Hindlimb muscle (tissue), 1 donor: ENCODE data around the gene CYB561A3. TPM values are rescaled to one million over a fixed set of nuclear protein-coding genes. Genes with fewer than 3 reads are reported as not detected.
"Not testable (repeated sequence)": the region's sequence is repeated elsewhere in the genome, so short reads cannot be mapped to it uniquely, and the experiment has no call there.

Experiments used
- DNase-seq: peaks from one replicate; pipeline ENCODE4 v3.0.0-alpha.2; 2013
- polyA plus RNA-seq: library from polyadenylated mRNA; unstranded; fragments of 120-200 nt; gene quantifications from one replicate; pipeline ENCODE4 v1.2.1, GENCODE V29; 2013; ENCODE audit not compliant: insufficient read length

The CYB561A3 gene, protein sequence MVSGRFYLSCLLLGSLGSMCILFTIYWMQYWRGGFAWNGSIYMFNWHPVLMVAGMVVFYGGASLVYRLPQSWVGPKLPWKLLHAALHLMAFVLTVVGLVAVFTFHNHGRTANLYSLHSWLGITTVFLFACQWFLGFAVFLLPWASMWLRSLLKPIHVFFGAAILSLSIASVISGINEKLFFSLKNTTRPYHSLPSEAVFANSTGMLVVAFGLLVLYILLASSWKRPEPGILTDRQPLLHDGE
- 16.9 TPM for polyA plus RNA-seq

DNA sequence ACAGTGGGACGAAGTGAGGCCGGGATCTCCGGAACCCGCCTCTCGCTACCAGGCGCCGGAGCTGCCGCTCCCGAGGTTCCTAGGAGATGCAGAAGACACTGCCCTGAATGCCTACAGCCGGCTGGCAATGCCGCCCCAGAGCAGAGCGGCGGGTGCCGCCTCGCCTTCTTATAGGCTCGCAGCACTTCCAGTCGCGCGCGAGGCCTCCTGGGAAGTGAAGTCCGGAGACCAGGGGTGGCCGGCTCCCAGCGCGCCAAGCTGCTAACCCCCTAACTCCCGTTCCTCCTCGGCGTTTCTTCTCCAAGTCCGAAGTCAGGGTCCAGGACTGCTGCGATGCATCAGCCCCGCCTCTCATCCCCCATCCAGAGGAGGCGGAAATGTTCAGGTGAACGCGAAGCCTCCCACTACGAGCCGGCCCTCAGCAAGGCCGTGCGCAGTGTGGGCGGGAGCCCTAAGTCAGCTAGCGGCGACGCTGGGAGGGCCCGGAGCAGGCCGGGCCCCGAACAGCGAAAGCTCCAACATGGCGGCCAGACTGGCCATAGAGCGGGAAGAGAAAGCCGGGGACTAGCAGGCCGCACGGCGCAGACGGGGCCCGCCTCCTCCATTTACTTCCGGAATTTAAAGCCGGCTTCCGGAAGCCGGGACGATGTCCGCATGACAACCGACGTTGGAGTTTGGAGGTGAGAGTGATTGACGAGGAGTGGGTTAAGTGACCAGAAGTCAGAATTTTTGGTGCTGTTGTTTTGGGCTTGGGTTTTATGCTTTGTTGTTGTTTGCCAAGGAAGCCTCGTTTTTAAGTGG is at the start of gene CYB561A3, which contains the start of gene TMEM138:
TSS of gene CYB561A3 (minus strand) at position 142 of the 801 bp plus-strand sequence. CDS start 5,169 bp downstream, outside the sequence.
TSS of gene TMEM138 (plus strand) at position 634 of the 801 bp plus-strand sequence. CDS start 2,017 bp downstream, outside the sequence.
- peak; percentile 92 for DNase-seq

DNA sequence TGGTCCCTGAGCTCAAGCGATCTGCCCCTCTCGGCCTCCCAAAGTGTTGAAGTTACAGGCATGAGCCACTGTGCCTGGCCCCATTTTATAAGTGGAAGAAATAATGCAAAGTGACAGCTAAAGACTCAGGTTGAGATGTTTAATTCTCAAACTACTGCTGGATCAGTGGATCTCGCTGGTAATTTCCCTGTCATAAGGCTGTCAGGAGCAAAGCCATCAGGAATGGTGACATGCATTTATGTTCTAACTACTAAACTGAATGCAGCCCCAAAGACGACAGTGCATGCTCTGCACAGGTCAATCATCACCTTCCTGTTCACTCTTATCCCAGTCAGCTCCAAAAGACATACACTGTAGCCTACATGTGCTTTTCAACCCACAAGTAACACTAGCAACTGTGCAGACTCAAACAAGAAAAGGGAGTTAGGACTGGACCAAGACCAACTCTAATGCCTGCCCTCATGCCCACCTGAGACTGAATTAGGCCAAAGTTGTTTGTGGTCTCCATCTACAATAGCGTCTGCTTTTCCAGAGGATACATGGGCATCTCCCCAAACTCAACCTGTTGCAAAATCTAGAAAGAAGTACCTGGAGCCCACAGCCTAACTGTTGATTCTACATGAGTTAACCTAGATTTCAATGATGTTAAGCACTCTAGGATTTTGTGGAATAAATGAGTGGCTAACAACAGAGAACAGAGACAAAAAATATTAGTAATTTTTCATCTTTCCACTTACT is 45.5 kb upstream of the CYB561A3 start:
- no peak for DNase-seq

DNA sequence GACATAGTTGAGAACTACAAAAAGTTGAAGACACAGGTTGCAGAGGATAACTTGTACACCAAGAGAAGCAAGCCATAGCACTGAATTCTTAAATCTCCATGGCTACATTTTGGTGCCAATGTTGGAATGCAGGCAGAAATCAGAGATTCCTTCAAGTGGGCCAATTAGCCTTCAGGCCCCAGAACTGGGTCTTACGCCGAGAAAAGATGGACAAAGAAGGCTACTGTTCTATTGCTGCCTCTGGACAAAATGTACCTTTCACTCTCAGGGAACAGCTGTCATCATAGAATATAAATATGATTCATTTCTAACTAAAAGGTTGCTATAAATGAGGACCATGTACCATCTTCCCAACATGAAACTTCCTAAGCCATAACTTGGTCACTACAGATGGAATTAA is 44.4 kb upstream of the CYB561A3 start:
- no peak for DNase-seq

DNA sequence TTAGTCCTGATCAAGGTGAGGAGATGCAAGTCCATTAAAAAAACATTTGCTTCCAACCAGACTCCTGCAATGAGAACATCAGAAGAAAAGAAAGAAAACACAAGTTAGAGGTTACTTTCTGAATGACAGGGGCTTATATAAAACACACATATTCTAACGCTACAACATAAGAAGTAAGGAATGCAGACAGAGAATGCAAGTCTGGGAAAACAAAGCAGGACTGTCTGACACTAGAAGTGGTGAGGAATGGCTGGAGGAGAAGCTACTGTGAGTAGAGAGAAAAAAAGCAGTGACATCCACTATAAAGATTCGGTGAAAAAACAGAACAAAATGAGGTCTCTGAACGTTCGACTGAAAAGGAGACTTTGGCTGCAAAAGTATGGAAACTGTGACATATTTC is 43.0 kb upstream of the CYB561A3 start:
- DNase-seq: no peak

DNA sequence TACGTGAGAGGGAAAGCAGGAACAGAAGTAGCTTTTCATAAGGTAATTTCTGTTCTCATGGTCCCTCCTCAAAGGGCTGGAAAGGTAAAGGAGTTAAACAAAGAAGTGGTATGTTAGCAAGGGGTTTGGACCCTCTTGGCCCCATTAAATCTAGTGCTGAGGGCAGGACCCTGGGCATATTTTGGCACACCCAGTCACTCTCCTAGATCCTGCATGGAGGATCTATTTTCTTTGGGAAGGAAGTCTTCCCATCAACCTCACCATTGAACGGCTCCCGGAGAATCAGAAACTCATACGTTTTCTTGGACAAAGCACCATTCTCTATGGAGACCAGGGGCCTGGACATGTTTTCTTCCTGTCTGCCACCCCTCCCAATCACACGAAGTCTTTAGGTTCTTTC is 42.4 kb upstream of the CYB561A3 start:
- DNase-seq: no peak

- DNase-seq: no peak
These were observed 42.0 kb upstream of the CYB561A3 start for GRCh38 chr11:61403658-61404057.

DNA sequence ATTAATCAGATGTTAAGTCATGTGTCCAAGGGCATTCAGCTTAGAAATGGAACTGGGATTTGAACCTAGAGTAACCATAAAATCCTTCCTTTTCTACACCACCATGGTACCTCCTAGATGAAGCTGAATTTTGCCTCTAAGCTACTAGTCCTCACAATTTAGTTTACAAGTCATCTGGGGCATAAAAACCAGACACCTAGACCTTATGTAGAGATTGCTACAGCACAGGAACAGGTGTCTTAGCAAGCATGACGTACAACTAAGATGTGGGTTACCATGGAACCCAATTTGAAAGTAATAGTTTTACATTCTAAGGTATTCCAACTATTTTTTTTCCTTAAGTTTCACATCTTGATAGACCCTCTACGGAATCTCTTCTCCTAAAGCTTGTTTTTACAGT is 39.9 kb upstream of the CYB561A3 start:
- DNase-seq: no peak

DNA sequence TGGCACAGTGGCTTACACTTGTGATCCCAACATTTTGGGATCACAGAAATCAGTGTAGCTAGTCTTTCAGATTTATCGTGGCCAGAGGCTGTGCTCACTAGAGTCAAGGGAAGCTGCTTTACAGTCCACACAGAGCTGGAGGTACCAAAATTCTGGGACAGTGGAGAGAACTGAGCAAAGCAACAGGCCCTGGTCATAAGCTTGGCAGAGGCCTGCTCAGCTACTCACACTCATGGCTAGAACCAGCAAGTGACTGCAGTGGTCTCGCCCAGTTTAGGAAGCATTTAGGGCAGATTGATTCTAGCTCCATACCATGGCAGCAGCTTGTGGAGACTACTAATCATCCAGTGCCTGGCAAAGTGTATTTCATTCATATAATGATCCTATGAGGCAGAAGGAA is 39.5 kb upstream of the CYB561A3 start:
- no peak for DNase-seq

GRCh38 chr11:61392981-61393595 is 31.4 kb upstream of the CYB561A3 start:
- no peak for DNase-seq

GRCh38 chr11:61390161-61390560 is 28.5 kb upstream of the CYB561A3 start:
- no peak for DNase-seq

- no peak for DNase-seq
These were observed 22.9 kb upstream of the CYB561A3 start for GRCh38 chr11:61384271-61385242.

- DNase-seq: not testable (repeated sequence)
These were observed 22.2 kb upstream of the CYB561A3 start for GRCh38 chr11:61383859-61384258.

DNA sequence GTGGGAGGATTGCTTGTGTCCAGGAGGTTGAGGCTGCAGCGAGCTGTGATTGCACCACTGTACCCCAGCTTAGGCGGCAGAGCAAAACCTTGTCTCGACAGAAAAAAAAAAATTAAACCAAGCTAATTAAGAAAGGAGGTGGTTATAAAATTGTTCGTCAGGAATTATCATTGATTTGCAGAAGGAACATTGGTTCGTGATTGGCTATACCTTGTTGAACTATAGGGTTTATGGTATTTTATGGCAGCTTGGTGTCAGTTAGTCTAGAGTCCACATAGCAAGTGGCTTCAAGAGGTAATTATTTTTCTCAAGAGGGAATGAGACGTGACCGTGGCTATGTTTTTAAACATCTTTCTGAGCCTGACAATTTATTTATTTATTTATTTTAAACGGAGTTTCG is 19.2 kb upstream of the CYB561A3 start:
- DNase-seq: no peak

- DNase-seq: no peak
These were observed 17.1 kb upstream of the CYB561A3 start for GRCh38 chr11:61378713-61379313.

DNA sequence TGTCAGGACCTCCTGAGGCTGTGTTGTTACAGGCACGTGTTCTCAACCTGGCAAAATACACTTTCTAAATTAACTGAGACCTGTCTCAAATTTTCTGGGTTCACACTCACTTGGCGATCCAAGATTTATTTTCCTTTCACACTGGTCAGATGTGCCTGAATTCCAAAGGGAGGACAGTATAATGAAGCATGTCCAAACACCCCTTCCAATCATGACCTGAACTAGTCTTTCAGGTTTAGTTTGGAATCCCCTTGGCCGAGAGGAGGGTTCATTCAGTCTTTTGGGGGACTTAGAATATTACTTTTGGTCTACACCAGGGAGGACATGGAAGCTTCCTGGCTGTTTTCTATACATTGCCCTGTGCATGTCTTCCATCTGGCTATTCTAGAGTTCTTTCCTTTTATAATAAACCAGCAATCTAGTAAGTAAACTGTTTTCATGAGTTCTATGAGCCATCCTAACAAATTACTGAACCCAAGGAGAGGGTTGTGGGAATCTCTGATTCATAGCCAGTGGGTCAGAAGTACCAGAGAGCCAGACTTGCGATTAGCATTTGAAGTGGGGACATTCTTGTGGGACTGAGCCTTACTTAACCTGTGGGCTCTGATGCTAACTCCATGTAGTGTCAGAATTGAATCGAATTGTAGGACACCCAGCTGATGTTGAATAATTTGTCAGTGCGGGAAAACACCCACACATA is 15.9 kb upstream of the CYB561A3 start:
- DNase-seq: no peak

- DNase-seq: no peak
These were observed 14.1 kb upstream of the CYB561A3 start for GRCh38 chr11:61375761-61376108.

- DNase-seq: no peak
These were observed 11.2 kb upstream of the CYB561A3 start for GRCh38 chr11:61372659-61373420.

DNA sequence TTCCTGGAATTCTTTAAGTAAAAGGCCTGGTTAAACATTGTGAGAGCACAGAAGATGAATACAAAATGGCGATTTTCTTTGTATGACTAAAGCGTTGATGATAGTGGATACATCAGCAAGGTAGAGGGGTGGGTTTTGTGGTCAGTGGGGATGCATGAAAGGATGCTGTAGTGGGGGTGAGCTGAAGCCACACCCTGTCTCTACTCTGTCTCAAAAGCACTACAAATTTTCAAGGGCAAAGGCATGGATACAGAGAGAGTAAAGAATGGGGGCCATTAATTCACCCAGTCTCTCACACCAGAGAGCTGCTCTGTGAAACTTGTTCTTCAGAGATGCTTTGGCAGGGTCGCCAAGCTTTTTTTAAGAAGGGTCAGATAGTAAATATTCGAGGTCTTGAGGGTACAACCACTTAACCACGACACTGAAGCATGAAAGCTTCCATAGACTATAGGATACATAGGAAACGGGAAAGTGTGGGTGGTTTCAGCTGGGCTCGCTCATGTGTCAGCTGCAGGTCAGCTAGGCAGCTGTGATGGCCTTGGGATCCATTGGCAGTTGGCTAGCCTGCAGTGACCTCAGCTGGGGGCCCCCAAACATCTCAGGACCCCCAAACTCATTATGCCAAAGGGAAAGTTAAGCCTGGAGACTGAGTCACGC is 8.8 kb upstream of the CYB561A3 start:
- DNase-seq: no peak
